HepG2 (cell line): ENCODE results near the gene GRP. TPM values are rescaled to one million over a fixed set of nuclear protein-coding genes. Genes with fewer than 3 reads are reported as not detected.

Experiments used
- CREB1 ChIP-seq, 2 experiments: fragments of 450-650 bp in 1 of 2; IDR thresholded peaks; 2 replicates each; pipeline ENCODE4 v1.6.1; 2016 to 2017; ENCODE audit warnings: control low read depth in 1 of 2, mild to moderate bottlenecking in 1 of 2, missing compliant biosample characterization in 1 of 2, missing genetic modification characterization in 1 of 2
- ELF1 ChIP-seq: sonication (generic); formaldehyde crosslinking; IDR thresholded peaks from 2 replicates; pipeline ENCODE4 v1.4.0; 2020; ENCODE audit warnings: missing genetic modification reagents
- SMAD9 ChIP-seq: sonication (generic); formaldehyde crosslinking; IDR thresholded peaks from 2 replicates; pipeline ENCODE4 v1.5.1; 2020; ENCODE audit warnings: mild to moderate bottlenecking, missing genetic modification reagents
- ZNF232 ChIP-seq: sonication (generic); formaldehyde crosslinking; IDR thresholded peaks from 2 replicates; pipeline ENCODE4 v1.4.0; 2020; ENCODE audit warnings: missing genetic modification reagents, borderline replicate concordance
- ZNF253 ChIP-seq: sonication (generic); formaldehyde crosslinking; IDR thresholded peaks from 2 replicates; pipeline ENCODE4 v1.8.0; 2022; ENCODE audit warnings: mild to moderate bottlenecking, missing genetic modification reagents, borderline replicate concordance
- polyA plus RNA-seq, 8 experiments: library from polyadenylated mRNA; depleted of rRNA in 3 of 8; stranded (reverse) in 7 of 8; unstranded in 1 of 8; fragments of >200 nt; fragmentation: Illumina TruSeq in 4 of 8; extraction: Trizol in 4 of 8; gene quantifications; 2 replicates each; pipeline versions ENCODE4 v1.2.1 to v1.2.3, GENCODE V29; 2011 to 2016; ENCODE audit warnings: low read depth in 4 of 8, missing spikeins in 1 of 8, mixed read lengths in 1 of 8; ENCODE audit not compliant: insufficient read depth in 1 of 8
- total RNA-seq, 5 experiments: library from RNA; depleted of rRNA; stranded (reverse); fragments of >200 nt; fragmentation: Illumina TruSeq; extraction: Trizol; gene quantifications; 2 replicates each; pipeline ENCODE4 v1.2.3, GENCODE V29; 2016; ENCODE audit warnings: low read depth in 1 of 5
- TF ChIP-seq, protein P1 (sequence below): sonication (generic); formaldehyde crosslinking; IDR thresholded peaks from one replicate; pipeline ENCODE4 v1.5.1; 2020; ENCODE audit warnings: mild to moderate bottlenecking, missing genetic modification reagents; ENCODE audit errors: not compliant biosample characterization
- TF ChIP-seq, protein P2 (sequence below): sonication (generic); formaldehyde crosslinking; IDR thresholded peaks from 2 replicates; pipeline ENCODE4 v1.4.0; 2020; ENCODE audit warnings: missing genetic modification reagents

GRP gene
- total and polyA plus RNA-seq, 2 of the 13 experiments (the other 11 are each of a cell fraction or from before 2014, with no cell fraction given): not detected

DNA sequence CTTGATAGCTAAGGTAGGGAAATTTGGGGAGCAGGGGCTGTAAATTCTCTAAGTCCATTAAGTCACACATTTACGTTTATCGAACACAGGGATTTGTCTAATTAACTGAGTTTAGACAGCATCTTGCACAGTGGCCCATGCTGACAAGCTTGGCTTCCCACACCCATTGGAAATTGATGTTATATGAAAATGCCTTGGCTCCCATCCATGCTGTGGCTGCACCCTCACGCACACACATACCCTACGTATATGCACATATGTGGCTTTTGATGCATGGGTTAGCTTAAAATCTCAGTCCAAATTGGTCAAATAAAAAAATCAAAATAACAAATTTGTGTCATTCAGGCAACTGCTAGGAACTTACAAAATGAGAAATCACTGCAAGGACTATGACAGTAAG is 42.5 kb upstream of the GRP start (continued):
- TF ChIP-seq, protein P1, sequence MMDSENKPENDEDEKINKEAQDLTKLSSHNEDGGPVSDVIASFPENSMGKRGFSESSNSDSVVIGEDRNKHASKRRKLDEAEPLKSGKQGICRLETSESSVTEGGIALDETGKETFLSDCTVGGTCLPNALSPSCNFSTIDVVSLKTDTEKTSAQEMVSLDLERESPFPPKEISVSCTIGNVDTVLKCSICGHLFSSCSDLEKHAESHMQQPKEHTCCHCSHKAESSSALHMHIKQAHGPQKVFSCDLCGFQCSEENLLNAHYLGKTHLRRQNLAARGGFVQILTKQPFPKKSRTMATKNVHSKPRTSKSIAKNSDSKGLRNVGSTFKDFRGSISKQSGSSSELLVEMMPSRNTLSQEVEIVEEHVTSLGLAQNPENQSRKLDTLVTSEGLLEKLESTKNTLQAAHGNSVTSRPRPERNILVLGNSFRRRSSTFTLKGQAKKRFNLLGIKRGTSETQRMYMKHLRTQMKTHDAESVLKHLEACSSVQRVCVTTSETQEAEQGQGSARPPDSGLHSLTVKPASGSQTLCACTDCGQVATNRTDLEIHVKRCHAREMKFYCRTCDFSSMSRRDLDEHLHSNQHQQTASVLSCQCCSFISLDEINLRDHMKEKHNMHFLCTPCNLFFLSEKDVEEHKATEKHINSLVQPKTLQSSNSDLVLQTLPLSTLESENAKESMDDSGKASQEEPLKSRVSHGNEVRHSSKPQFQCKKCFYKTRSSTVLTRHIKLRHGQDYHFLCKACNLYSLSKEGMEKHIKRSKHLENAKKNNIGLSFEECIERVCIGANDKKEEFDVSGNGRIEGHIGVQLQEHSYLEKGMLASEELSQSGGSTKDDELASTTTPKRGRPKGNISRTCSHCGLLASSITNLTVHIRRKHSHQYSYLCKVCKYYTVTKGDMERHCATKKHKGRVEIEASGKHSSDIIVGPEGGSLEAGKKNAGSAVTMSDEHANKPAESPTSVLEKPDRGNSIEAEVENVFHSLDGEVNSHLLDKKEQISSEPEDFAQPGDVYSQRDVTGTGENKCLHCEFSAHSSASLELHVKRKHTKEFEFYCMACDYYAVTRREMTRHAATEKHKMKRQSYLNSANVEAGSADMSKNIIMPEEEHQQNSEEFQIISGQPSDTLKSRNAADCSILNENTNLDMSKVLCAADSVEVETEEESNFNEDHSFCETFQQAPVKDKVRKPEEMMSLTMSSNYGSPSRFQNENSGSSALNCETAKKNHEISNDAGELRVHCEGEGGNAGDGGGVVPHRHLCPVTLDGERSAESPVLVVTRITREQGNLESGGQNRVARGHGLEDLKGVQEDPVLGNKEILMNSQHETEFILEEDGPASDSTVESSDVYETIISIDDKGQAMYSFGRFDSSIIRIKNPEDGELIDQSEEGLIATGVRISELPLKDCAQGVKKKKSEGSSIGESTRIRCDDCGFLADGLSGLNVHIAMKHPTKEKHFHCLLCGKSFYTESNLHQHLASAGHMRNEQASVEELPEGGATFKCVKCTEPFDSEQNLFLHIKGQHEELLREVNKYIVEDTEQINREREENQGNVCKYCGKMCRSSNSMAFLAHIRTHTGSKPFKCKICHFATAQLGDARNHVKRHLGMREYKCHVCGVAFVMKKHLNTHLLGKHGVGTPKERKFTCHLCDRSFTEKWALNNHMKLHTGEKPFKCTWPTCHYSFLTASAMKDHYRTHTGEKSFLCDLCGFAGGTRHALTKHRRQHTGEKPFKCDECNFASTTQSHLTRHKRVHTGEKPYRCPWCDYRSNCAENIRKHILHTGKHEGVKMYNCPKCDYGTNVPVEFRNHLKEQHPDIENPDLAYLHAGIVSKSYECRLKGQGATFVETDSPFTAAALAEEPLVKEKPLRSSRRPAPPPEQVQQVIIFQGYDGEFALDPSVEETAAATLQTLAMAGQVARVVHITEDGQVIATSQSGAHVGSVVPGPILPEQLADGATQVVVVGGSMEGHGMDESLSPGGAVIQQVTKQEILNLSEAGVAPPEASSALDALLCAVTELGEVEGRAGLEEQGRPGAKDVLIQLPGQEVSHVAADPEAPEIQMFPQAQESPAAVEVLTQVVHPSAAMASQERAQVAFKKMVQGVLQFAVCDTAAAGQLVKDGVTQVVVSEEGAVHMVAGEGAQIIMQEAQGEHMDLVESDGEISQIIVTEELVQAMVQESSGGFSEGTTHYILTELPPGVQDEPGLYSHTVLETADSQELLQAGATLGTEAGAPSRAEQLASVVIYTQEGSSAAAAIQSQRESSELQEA (CRISPR knock-in tag): no peak
- TF ChIP-seq, protein P2, sequence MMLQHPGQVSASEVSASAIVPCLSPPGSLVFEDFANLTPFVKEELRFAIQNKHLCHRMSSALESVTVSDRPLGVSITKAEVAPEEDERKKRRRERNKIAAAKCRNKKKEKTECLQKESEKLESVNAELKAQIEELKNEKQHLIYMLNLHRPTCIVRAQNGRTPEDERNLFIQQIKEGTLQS (CRISPR knock-in tag): no peak
- no peak for TF ChIP-seq SMAD9 (CRISPR knock-in tag)
- TF ChIP-seq ZNF253 (CRISPR knock-in tag): no peak
- TF ChIP-seq ELF1 (CRISPR knock-in tag): no peak
- no peak for TF ChIP-seq ZNF232 (CRISPR knock-in tag)
- TF ChIP-seq CREB1 (IDR thresholded peaks at IDR 0.05): no peak
- TF ChIP-seq CREB1 (CRISPR knock-in tag; IDR thresholded peaks at IDR 0.05): no peak
